IMR-90 (cell line): Measurements from ENCODE around the gene PTPRK. TPM values are rescaled to one million over a fixed set of nuclear protein-coding genes. Genes with fewer than 3 reads are reported as not detected.

Source experiments
- ATAC-seq: fragments of 200-7000 bp; cut with Tn5 transposase; 2 replicates; pipeline ENCODE4 v1.9.1; 2020; ENCODE audit warnings: low read depth, mild to moderate bottlenecking, moderate library complexity
- BruUV-seq: library from RNA; stranded (reverse); fragments of 400-500 nt; replicated peaks from 2 replicates; lab custom pipeline; 2021; lab: Mats Ljungman, UMichigan
- CTCF ChIA-PET: fragments of 300-600 bp; formaldehyde crosslinking; extraction: SDS; loops from one replicate; lab custom pipeline; 2021; ENCODE audit warnings: antibody characterized with exemption; lab: Yijun Ruan, JAX
- POLR2A ChIA-PET: fragments of 300-600 bp; sonication (Branson Sonifier 250); formaldehyde crosslinking; loops from one replicate; lab custom pipeline; 2022; ENCODE audit warnings: antibody characterized with exemption; ENCODE audit not compliant: unreplicated experiment; lab: Charles Lee
- DNase-seq: peaks from one replicate; pipeline ENCODE4 v3.0.0; 2013
- H2AFZ ChIP-seq: replicated peaks from 2 replicates; pipeline ENCODE3; 2013; ENCODE audit warnings: low read length, mild to moderate bottlenecking; ENCODE audit not compliant: poor library complexity
- H2AK5ac ChIP-seq: 2 replicates; pipeline ENCODE4 v1.6.1; 2013; ENCODE audit warnings: low read depth, low read length, inconsistent platforms
- H2AK9ac ChIP-seq: replicated peaks from 2 replicates; pipeline ENCODE3; 2013; ENCODE audit warnings: mild to moderate bottlenecking, low read depth, low read length, moderate library complexity; ENCODE audit not compliant: poor library complexity
- H2BK120ac ChIP-seq: 2 replicates; pipeline ENCODE4 v1.6.1; 2013; ENCODE audit warnings: low read depth, low read length, inconsistent platforms
- H2BK15ac ChIP-seq: 3 replicates; pipeline ENCODE4 v1.6.1; 2013; ENCODE audit warnings: low read depth, low read length, inconsistent platforms
- H2BK20ac ChIP-seq: 2 replicates; pipeline ENCODE4 v1.6.1; 2013; ENCODE audit warnings: low read depth, mild to moderate bottlenecking, inconsistent platforms, low read length, moderate library complexity
- H2BK5ac ChIP-seq: 2 replicates; pipeline ENCODE4 v1.6.1; 2013; ENCODE audit warnings: mild to moderate bottlenecking, low read depth, low read length, inconsistent platforms; ENCODE audit not compliant: poor library complexity, severe bottlenecking
- H3K14ac ChIP-seq: replicated peaks from 2 replicates; pipeline ENCODE4 v1.6.1; 2013; ENCODE audit warnings: low read depth, low read length, inconsistent platforms
- H3K18ac ChIP-seq: 2 replicates; pipeline ENCODE4 v1.6.1; 2013; ENCODE audit warnings: low read depth, low read length, control low read depth
- H3K23ac ChIP-seq: 2 replicates; pipeline ENCODE4 v1.6.1; 2013; ENCODE audit warnings: low read depth, low read length, inconsistent platforms
- H3K27ac ChIP-seq: 2 replicates; pipeline ENCODE4 v1.5.1; 2013; ENCODE audit warnings: mild to moderate bottlenecking, control low read depth, low read length; ENCODE audit not compliant: insufficient read depth
- H3K27me3 ChIP-seq: 2 replicates; pipeline ENCODE4 v1.6.1; 2013; ENCODE audit warnings: low read length; ENCODE audit not compliant: control insufficient read depth, insufficient read depth
- H3K36me3 ChIP-seq: 2 replicates; pipeline ENCODE4 v1.6.1; 2013; ENCODE audit warnings: low read length, mixed read lengths; ENCODE audit not compliant: control insufficient read depth, insufficient read depth
- H3K4ac ChIP-seq: 2 replicates; pipeline ENCODE4 v1.6.1; 2013; ENCODE audit warnings: low read depth, low read length, inconsistent platforms
- H3K4me1 ChIP-seq: 2 replicates; pipeline ENCODE4 v1.6.1; 2013; ENCODE audit warnings: low read length, mixed read lengths; ENCODE audit not compliant: control insufficient read depth, insufficient read depth
- H3K4me2 ChIP-seq: 2 replicates; pipeline ENCODE4 v1.6.1; 2013; ENCODE audit warnings: low read depth, mild to moderate bottlenecking, control low read depth, low read length, moderate library complexity
- H3K4me3 ChIP-seq: 2 replicates; pipeline ENCODE4 v1.5.1; 2013; ENCODE audit warnings: low read depth, mild to moderate bottlenecking, control low read depth, low read length, moderate library complexity; ENCODE audit not compliant: insufficient read depth
- H3K56ac ChIP-seq: 2 replicates; pipeline ENCODE4 v1.6.1; 2013; ENCODE audit warnings: low read length, inconsistent platforms; ENCODE audit not compliant: insufficient read depth; ENCODE audit errors: extremely low read depth
- H3K79me1 ChIP-seq, 2 experiments: 2 replicates each; pipeline ENCODE4 v1.6.1; 2013; ENCODE audit warnings: low read length in 2 of 2, inconsistent platforms in 1 of 2, low read depth in 1 of 2
- H3K9ac ChIP-seq: 2 replicates; pipeline ENCODE4 v1.6.1; 2013; ENCODE audit warnings: low read depth, low read length, control low read depth
- H3K9me1 ChIP-seq: 2 replicates; pipeline ENCODE4 v1.6.1; 2013; ENCODE audit warnings: low read length, inconsistent platforms; ENCODE audit not compliant: insufficient read depth
- H3K9me3 ChIP-seq: 2 replicates; pipeline ENCODE4 v1.6.1; 2013; ENCODE audit warnings: low read length; ENCODE audit not compliant: control insufficient read depth, insufficient read depth
- H4K20me1 ChIP-seq: 2 replicates; pipeline ENCODE4 v1.6.1; 2013; ENCODE audit warnings: low read length, inconsistent platforms; ENCODE audit not compliant: insufficient read depth
- H4K5ac ChIP-seq: 2 replicates; pipeline ENCODE4 v1.6.1; 2013; ENCODE audit warnings: mild to moderate bottlenecking, low read depth, low read length, control low read depth
- H4K8ac ChIP-seq, 2 experiments: 2 replicates each; pipeline ENCODE4 v1.6.1; 2013; ENCODE audit warnings: low read depth in 2 of 2, low read length in 2 of 2, control low read depth in 1 of 2, inconsistent platforms in 1 of 2
- H4K91ac ChIP-seq: 2 replicates; pipeline ENCODE4 v1.6.1; 2013; ENCODE audit warnings: low read depth, low read length, inconsistent platforms; ENCODE audit not compliant: insufficient read depth
- MAFK ChIP-seq: IDR thresholded peaks from 2 replicates; pipeline ENCODE4 v1.6.1; 2012; ENCODE audit warnings: low read depth, low read length, improper control_type of control experiment
- RCOR1 ChIP-seq: IDR thresholded peaks from 2 replicates; pipeline ENCODE4 v1.6.1; 2012; ENCODE audit warnings: mild to moderate bottlenecking, low read length, improper control_type of control experiment; ENCODE audit not compliant: insufficient replicate concordance
- WGBS, 2 experiments: methylation state at CpG; one replicate each; pipeline versions ENCODE4 v1.1.5 to v1.1.7; 2013; ENCODE audit warnings: missing lambda C conversion rate in 2 of 2; ENCODE audit not compliant: insufficient read length in 1 of 2; ENCODE audit errors: extremely low coverage in 2 of 2; 5-methylcytosine and 5-hydroxymethylcytosine counted together
- dilution Hi-C: fragments of 300-500 bp; cut with HindIII; formaldehyde crosslinking; loops from one replicate; pipeline ENCODE4 v1.14.3; 2018; ENCODE audit warnings: low sequenced_read_pairs; ENCODE audit not compliant: unreplicated experiment
- in situ Hi-C: fragments of 300-500 bp; cut with MboI; formaldehyde crosslinking; loops from 3 replicates; pipeline ENCODE4 v1.14.3; 2019; ENCODE audit warnings: low sequenced_read_pairs, inconsistent platforms, mixed read lengths
- intact Hi-C: fragments of 100-400 bp; cut with micrococcal nuclease; formaldehyde crosslinking; loops from 2 replicates; pipeline ENCODE4 v1.10.0; 2022
- polyA plus RNA-seq, 3 experiments: library from polyadenylated mRNA; depleted of rRNA; stranded (reverse); fragments of >200 nt; gene quantifications; 2 replicates each; pipeline ENCODE4 v1.2.3, GENCODE V29; 2012; ENCODE audit warnings: low replicate concordance in 1 of 3
- total RNA-seq: library from RNA; depleted of rRNA; stranded (reverse); fragments of >200 nt; gene quantifications from 2 replicates; pipeline ENCODE4 v1.2.3, GENCODE V29; 2012

PTPRK gene
- total and polyA plus RNA-seq, 2 of the 4 experiments (the other 2 are of a cell fraction), result 18.0 to 80.8 TPM

GRCh38 chr6:128209771-128210170 is 310.6 kb downstream of the PTPRK start:
- Histone ChIP-seq H3K36me3 (peaks cover 1% of the 10 kb centered on the region; the same call in 1 of the 2 replicates), H3K9ac (no peak overlapping the region), H2AK9ac (no peak overlapping the region), H3K14ac (peak overlapping the region; percentile 53; the same call in 1 of the 2 replicates), H3K4me3 (no peak overlapping the region), H3K27me3 (no peaks in the 10 kb centered on the region), H2AFZ (no peak overlapping the region), H2BK120ac (0 out of 2 replicates have a peak overlapping the region, but pooled peaks have one; percentile 16), H3K79me1 (peaks cover 9 to 27% of the 10 kb centered on the region in 2 experiments), H3K23ac (no peak overlapping the region), H2AK5ac (no peak overlapping the region), H3K9me3 (no peaks in the 10 kb centered on the region), H3K56ac (no peak overlapping the region), H3K4me2 (peak overlapping the region; percentile 55; the same call in 1 of the 2 replicates), H2BK20ac (0 out of 2 replicates have a peak overlapping the region, but pooled peaks have one; percentile 12), H4K8ac (no peak overlapping the region), H2BK15ac (no peak overlapping the region), H4K5ac (peak overlapping the region; percentile 17; the same call in 1 of the 2 replicates), H3K18ac (no peak overlapping the region), H4K91ac (no peak overlapping the region), H3K27ac (no peak overlapping the region), H3K4me1 (peaks cover 5% of the 10 kb centered on the region), H4K20me1 (peaks cover 4% of the 10 kb centered on the region; the same call in 1 of the 2 replicates), H3K9me1 (0 out of 2 replicates have a peak, but pooled peaks cover 3% of the 10 kb centered on the region), H2BK5ac (peak overlapping the region; percentile 52), H3K4ac (no peak overlapping the region; the same call in 1 of the 2 replicates)
- no TSS peak for BruUV-seq
- DNase-seq (peak; percentile 79), ATAC-seq (peak; percentile 73)
- intact Hi-C loops, result no loop called here
- WGBS, 2 experiments, result 17% methylated on average over 1 of the region's 3 CpGs; no CpG with 5 or more reads in 1 of the 2 experiments
- CTCF ChIA-PET, result no interaction called here
- TF ChIP-seq RCOR1, result no peak
- peak; percentile 11; the same call in 1 of the 2 replicates for TF ChIP-seq MAFK
- in situ Hi-C loops, result no loop called here
- dilution Hi-C loops, result no loop called here
- POLR2A ChIA-PET, result no interaction called here
